SK-N-MC (cell line): ENCODE measurements around the gene GUCD1.

Experiments
- DNase-seq: peaks from one replicate; pipeline ENCODE4 v3.0.0-alpha.2; 2011; ENCODE audit warnings: low read depth, low spot score
- H3K27ac ChIP-seq: fragments of 200-600 bp; sonication (generic); 2 replicates; pipeline ENCODE4 v1.5.1; 2016; ENCODE audit warnings: mixed run types
- H3K36me3 ChIP-seq: fragments of 200-600 bp; sonication (generic); 2 replicates; pipeline ENCODE4 v1.6.1; 2017; ENCODE audit warnings: antibody characterized with exemption, low read length, mixed read lengths; ENCODE audit not compliant: insufficient read depth
- H3K4me3 ChIP-seq: fragments of 200-600 bp; sonication (generic); 2 replicates; pipeline ENCODE4 v1.5.1; 2016
- H3K9ac ChIP-seq: fragments of 200-600 bp; sonication (generic); 2 replicates; pipeline ENCODE4 v1.8.0; 2017; ENCODE audit warnings: mixed run types, mixed read lengths; ENCODE audit not compliant: insufficient read length
- H3K9me3 ChIP-seq: fragments of 200-600 bp; sonication (generic); 2 replicates; pipeline ENCODE4 v1.6.1; 2017; ENCODE audit warnings: low read depth, mild to moderate bottlenecking, antibody characterized with exemption, low read length, moderate library complexity, mixed read lengths
- EZH2 ChIP-seq: fragments of 200-600 bp; sonication (generic); IDR thresholded peaks from one replicate; pipeline ENCODE4 v1.6.1; 2017; ENCODE audit warnings: antibody characterized with exemption
- FOXP2 ChIP-seq: optimal IDR thresholded peaks from 2 replicates; pipeline ENCODE3; 2011; ENCODE audit warnings: mild to moderate bottlenecking, moderate library complexity; ENCODE audit not compliant: insufficient read depth; ENCODE audit errors: extremely low read length, control extremely low read depth
- POLR2AphosphoS5 ChIP-seq: IDR thresholded peaks from 2 replicates; pipeline ENCODE4 v1.6.1; 2012; ENCODE audit warnings: mild to moderate bottlenecking, low read depth, low read length, borderline replicate concordance

GUCD1 gene

GRCh38 chr22:24514241-24515026 lies 40.5 kb downstream of the GUCD1 start:
- H3K4me3 ChIP-seq, result no peak overlapping the region
- H3K36me3 ChIP-seq, result no peaks in the 10 kb centered on the region
- TF ChIP-seq FOXP2 (no peak), POLR2AphosphoS5 (no peak), EZH2 (no peak)
- no peaks in the 10 kb centered on the region for H3K9me3 ChIP-seq
- no peak overlapping the region for H3K9ac ChIP-seq
- DNase-seq, result no peak
- no peak overlapping the region for H3K27ac ChIP-seq

DNA sequence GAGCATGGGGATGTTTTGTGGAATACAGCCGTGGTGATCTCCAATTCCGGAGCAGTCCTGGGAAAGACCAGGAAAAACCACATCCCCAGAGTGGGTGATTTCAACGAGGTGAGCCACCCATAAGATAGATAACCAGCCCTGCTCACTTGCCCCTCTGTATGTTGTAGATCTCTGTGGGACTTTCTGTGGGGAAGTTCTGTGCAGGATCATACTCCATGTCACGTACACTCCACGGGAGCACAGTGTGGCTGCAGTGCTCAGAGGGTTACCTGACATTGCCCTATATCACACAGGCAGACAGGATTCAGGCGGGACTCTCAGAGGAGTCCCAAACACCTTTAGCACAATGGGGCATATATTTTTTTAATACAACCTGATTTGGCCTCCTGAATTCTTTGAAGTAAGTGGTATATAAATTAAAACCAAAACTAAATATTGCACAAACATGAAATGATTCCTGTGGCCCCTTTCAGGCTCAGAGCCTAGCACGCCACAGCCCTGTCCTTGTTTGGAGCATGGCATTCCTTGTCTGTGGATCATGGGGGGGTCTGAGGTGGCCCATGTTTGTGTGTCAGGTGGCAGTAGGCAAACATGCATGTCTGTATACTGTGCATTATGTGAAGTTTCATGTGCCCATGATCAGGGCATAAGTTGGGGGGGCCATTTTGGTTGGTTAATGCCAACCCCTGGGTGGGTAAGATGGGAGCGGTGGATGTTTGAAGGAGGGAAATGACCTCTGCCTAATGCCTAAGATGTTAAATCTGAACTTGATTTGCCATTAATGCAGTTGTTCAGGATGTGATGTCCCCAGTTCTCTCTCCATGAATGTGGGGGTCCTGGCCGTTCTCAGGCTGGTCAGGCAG lies 41.3 kb downstream of the GUCD1 start:
- no peak for DNase-seq
- no peaks in the 10 kb centered on the region for H3K36me3 ChIP-seq
- no peak overlapping the region for H3K27ac ChIP-seq
- no peaks in the 10 kb centered on the region for H3K9me3 ChIP-seq
- TF ChIP-seq FOXP2 (no peak), POLR2AphosphoS5 (no peak), EZH2 (no peak)
- H3K9ac ChIP-seq, result no peak overlapping the region
- no peak overlapping the region for H3K4me3 ChIP-seq

DNA sequence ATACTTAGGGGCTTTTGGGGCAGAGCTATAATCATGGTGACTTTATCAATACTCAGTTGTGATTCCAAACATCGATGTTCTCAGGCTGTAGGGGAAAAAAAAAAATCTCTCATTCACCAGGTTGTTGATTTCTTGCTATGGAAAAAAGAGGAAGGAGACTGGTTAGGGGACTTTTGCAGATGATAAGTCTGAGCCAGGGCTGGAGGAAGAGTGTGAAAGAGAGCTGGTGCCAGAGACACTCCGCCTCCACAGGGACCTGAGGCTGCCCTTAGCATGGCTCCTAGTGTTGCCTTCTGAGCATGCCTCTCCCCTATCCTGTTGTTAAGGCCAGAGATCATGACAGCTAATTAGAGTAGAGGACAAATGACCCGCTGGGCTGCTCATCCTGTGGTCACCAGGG lies 42.9 kb downstream of the GUCD1 start:
- H3K9me3 ChIP-seq, result no peaks in the 10 kb centered on the region
- DNase-seq, result no peak
- H3K4me3 ChIP-seq, result no peak overlapping the region
- no peaks in the 10 kb centered on the region for H3K36me3 ChIP-seq
- no peak overlapping the region for H3K27ac ChIP-seq
- no peak overlapping the region for H3K9ac ChIP-seq
- TF ChIP-seq POLR2AphosphoS5 (no peak), EZH2 (no peak), FOXP2 (no peak)

DNA sequence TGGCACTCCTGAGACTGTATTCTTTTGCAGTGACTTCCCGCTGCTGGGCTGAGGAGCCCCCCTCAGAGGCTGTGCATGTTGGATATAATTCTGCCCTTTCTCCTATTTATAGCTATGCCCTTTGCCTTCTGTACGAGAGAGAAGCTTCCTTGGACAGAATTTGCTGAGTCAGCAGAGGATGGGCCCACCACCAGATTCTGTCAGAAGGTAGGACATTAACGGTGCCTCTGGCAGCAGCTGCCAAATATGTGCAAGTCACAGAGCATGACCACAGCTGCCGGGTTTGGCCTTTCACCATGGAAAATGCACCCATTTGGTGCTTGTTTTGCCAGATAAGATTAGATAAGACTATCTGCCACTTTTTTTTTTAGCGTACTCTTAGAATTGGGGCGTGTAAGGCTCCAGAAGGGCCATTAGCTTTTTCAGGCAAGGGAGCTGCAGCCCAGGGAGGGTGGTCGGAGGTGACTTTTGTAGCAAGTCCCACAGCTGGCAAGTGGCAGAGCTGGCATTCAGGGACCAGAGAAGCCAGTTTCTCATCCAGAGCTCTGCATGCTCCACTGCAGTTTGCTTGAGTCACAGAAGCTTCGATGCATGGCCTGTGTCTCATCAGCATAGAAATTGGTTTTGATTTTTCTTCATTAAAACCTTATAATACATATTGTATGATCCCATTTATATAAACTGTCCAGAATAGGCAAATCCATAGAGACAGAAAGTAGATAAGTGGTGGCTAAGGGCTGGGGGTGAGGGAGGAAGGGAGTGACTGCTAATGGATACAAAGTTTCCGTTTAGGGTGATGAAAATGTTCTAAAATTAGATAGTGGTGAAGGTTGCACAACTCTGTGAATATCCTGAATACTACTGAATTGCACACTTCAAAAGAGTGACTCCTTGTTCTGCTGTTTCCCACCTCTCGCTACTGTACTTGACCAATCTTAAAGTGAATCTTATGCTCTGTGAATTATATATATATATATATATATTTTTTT lies 44.0 kb downstream of the GUCD1 start:
- DNase-seq, result no peak
- Histone ChIP-seq H3K36me3 (no peaks in the 10 kb centered on the region), H3K4me3 (no peak overlapping the region), H3K9ac (no peak overlapping the region), H3K27ac (no peak overlapping the region), H3K9me3 (no peaks in the 10 kb centered on the region)
- no peak for TF ChIP-seq FOXP2
- no peak for TF ChIP-seq POLR2AphosphoS5
- TF ChIP-seq EZH2, result no peak

- no peak for DNase-seq
- Histone ChIP-seq H3K9me3 (no peaks in the 10 kb centered on the region), H3K27ac (no peak overlapping the region), H3K36me3 (no peaks in the 10 kb centered on the region), H3K9ac (no peak overlapping the region), H3K4me3 (no peak overlapping the region)
- TF ChIP-seq FOXP2 (no peak), EZH2 (no peak), POLR2AphosphoS5 (no peak)
These were observed 47.2 kb downstream of the GUCD1 start for GRCh38 chr22:24507716-24508115.

GRCh38 chr22:24506802-24507438 lies 48.0 kb downstream of the GUCD1 start:
- no peak for TF ChIP-seq EZH2
- TF ChIP-seq FOXP2, result no peak
- no peak for TF ChIP-seq POLR2AphosphoS5
- no peak overlapping the region for H3K9ac ChIP-seq
- no peak for DNase-seq
- H3K36me3 ChIP-seq, result no peaks in the 10 kb centered on the region
- no peak overlapping the region for H3K27ac ChIP-seq
- H3K9me3 ChIP-seq, result no peaks in the 10 kb centered on the region
- H3K4me3 ChIP-seq, result no peak overlapping the region

DNA sequence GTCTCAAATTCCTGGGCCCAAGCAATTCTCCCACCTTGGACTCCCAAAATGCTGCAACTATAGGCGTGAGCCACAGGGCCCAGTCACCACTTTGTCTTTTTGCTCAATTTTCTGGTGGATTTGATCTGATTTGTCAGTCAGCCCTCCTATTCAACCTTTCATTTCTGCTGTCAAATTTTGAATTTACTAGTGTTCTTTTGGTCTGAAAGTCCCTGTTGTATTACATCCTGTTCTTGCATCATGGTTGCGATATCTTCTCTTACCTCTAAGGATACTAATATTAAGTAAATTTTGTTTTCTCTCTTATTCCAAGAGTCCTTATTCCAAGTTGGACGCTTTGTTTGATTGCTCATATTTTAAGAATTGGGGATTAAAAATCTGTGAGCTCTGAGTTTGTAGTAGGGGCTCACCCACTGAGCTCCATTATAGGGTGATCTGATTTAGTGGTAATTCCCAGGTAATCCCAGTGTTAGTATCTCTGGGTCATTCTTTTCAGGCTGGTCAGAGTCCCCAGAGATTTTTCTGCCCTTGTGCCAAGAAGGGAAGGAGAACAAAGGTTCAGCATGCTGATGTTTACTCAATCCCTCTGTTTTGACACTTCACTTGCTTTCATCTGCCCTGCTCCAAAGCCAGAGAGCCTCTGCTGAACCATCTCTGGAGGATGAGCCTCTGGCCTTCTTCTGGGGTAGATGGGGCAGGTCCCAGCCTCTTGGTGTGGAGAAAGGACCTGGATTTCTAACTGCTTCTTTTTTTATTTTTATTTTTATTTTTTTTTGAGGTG lies 49.8 kb downstream of the GUCD1 start:
- DNase-seq, result no peak
- H3K4me3 ChIP-seq, result no peak overlapping the region
- no peaks in the 10 kb centered on the region for H3K36me3 ChIP-seq
- H3K9ac ChIP-seq, result no peak overlapping the region
- TF ChIP-seq EZH2, result no peak
- TF ChIP-seq FOXP2, result no peak
- TF ChIP-seq POLR2AphosphoS5, result no peak
- H3K27ac ChIP-seq, result no peak overlapping the region
- no peaks in the 10 kb centered on the region for H3K9me3 ChIP-seq

DNA sequence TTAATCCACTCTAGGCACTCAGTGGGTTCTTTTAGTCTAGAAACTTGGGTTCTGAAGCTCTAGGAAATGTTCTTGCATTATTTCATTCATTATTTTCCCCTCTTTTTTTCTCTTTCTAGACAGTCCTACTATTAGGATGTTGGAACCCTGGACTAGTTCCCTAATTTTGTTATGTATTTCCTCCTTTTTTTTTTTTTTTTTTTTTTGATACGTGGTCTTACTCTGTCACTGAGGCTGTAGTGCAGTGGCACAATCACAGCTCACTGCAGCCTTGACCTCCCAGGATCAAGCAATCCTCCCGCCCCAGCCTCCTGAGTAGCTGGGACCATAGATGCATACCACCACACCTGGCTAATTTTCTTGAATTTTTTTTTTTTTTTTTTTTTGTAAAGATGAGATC lies 50.4 kb downstream of the GUCD1 start:
- H3K9me3 ChIP-seq, result no peaks in the 10 kb centered on the region
- no peak overlapping the region for H3K9ac ChIP-seq
- H3K27ac ChIP-seq, result no peak overlapping the region
- H3K36me3 ChIP-seq, result no peaks in the 10 kb centered on the region
- TF ChIP-seq FOXP2, result no peak
- TF ChIP-seq EZH2, result no peak
- TF ChIP-seq POLR2AphosphoS5, result no peak
- no peak for DNase-seq
- no peak overlapping the region for H3K4me3 ChIP-seq
